Activated CD4-positive, alpha-beta T cell treated with anti-CD3 and anti-CD28 coated beads, Interleukin-2, amount 50 U/mL, for 24 hours (primary cell): ENCODE results near the gene SLC31A2.
A peak's percentile ranks its signal among the peaks of the same experiment; 100 is the strongest.
"Not testable (repeated sequence)": the region's sequence is repeated elsewhere in the genome, so short reads cannot be mapped to it uniquely, and the experiment has no call there.

Experiments
- DNase-seq, 2 donors: peaks; one replicate each; pipeline ENCODE4 v3.0.0-alpha.2; 2020; ENCODE audit warnings: low read depth in 1 of 2, low spot score in 1 of 2

The SLC31A2 gene

DNA sequence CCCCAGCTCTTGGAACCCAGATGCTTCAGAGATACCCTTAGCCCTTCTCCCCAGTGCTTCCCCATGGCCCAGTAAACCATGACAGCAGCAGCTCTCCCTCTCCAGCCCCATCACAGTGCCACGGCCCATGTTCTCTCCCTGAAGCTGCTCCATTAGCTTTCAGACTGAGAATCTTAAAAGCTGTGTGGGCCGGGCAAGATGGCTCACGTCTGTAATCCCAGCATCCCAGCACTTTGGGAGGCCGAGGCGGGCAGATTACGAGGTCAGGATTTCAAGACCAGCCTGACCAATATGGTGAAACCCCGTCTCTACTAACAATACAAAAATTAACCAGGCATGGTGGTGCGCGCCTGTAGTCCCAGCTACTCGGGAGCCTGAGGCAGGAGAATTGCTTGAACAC is 1.2 kb upstream of the SLC31A2 start:
- not testable (repeated sequence) for DNase-seq

DNA sequence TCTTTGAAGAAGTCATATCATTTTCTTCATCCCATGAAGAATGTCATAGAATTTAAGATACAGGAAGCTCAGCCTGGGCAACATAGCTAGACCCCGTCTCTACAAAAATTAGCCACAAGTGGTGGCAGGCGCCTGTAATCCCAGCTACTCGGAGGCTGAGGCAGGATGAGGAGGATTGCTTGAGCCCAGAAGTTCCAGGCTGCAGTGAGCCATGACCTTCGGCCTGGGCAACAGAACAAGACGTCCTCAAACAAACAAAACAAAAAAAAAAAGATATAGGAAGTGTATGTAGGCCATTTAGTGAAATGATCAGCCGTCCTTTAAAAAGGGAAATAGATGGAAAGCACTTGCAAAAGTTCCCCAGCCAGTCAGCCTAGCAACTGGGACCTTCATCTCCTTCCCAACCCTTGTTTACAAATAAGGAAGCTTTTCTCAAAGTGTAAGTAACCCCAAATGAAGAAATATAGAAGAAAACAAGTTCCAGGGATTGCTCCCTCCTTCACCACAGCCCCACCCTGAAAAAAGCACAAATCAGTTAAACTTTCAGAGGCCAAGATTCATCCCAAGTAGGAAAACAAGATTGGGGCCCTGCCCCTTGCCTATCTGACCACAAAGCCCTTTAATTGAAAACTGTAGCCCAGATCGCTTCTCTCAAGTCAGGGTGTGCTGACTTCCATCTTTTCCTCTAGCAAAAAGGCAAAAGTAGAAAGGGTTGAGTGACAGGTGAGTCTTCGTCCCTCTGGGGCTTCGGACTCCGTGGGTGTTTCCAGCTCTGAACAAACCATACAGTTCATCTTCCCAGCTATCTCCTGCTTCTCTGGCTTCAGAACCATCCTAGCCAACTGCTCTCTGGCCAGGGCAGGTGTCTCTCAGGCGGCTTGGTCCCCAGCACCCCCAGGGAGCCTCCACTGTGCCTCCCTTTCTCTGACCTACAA is 1.2 kb downstream of the SLC31A2 start:
- DNase-seq, result no peak

DNA sequence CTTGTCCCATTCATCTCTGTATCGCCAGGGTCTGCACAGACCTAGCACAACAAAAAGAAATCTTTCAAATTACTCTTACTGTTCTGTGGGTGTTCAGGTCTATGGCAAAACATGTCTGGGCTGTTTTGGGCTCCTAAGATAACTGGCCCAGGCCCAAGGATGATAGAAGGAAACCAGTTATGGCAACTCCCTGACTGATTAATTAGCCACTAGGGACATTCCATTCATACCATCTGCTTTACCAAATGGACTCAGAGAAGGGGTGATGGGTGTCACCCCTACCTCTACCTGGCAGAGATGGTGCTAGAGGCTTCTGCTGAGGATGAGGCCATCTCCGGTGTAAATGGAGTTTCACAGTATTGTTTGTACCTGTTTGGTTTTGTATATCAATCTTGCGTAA is 1.9 kb downstream of the SLC31A2 start:
- no peak for DNase-seq

DNA sequence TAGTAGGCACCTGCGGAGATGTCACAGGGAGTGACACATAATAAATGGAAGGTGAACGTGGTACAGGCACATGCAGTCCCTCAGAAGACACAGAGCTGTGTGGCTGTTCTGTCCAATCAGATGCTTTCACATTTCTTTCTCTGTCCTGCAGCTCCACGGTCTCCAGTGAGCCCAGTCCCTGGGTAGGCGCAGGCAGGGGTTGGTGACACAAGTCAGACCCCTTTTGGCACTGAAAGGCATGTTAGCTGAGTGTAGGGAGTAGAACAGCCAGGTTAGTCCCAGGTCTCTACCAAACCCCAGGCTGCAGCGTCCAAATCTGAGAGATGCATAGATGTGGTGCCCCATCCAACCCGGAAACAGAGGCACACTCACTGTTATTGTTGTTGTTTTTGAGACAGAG is 2.8 kb downstream of the SLC31A2 start:
- no peak for DNase-seq

DNA sequence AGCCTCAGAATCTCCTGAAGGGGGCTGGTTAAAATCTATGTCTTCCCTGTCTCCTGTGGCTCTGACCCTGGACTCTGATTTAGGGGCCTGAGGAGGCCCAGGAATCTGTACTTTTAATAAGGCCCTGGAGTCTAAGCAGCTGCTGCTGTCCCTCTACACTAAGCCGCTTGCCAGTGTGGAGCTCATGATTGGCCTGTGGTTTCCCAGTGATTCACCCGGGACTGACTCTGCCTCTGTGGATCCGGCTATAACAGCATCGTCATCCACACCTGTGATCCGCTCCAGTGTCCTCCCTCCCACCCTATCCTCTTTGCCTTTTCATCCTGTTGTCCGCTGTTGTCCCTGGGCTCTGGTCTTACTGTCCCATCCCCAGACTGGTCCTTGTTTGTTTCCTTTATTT is 3.7 kb downstream of the SLC31A2 start:
- DNase-seq, result no peak

DNA sequence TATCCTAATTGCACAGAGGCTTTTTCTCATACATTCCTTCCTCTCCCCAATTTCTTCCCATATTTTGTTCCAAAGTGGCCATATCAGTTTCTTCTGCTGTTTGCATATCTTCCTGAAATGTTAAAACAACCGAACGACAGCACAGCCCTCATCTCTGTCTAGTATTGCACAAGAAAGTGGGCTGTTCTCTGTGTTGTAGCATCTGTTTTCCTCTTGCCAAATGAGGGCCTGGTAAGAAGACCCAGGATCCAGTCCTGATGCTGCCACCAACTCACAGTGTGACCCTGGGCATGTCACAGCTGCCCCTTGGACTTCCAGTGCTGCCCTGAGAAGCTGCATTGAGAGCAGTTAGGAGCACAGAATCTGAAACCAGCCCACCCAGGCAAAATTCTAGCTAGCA is 4.1 kb downstream of the SLC31A2 start:
- no peak for DNase-seq

DNA sequence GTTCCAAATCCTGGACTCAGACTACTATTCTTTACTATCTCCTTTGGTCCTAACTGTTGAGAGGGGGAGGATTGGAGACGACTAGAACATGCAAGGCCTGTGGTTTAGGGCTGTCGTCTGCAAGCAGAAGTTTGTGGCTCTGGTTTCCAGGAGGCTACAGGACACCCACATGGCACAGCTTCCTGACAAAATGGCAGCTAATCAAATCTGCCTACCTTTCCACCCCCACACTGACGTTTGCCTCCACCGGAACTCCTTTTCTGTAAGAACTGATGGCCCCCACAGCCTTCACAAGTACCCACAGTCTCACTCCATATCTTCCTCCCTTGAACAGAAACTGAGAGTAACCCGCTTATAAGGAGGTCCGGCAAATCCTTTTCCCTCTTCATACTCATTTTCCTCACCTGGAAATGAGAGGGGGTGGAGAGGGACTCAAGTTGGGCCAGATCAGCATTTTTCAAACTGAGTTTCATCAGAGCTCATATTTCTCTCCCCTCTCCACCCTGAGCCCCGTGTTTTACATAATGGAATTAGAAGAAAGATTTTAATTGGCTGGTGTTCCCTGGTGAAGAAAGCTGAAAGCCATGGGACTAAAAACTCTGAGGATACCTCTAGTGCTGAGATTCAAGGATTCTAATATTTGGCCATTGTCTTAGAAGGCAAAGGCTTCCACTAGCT is 5.2 kb downstream of the SLC31A2 start:
- DNase-seq, result peak in 1 of 2 donors; percentile 6

DNA sequence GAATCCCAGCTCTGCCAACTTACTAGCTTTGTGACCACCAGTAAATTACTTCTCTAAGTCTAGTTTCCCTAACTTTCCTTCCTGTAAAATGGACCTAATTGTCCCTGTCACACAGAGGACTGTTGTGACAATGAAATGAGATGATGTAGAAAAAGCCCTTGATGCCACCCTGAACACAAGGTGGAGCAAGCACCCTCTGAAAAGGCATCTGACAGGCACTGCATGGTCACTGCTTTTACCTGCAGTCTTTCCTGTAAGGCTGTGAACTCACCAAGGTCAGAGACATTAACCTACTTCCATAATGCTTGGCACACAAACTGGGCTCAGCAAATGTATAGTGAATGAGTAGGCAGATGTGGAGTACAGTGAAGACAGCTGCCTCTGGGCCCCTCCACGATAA is 6.1 kb downstream of the SLC31A2 start:
- no peak for DNase-seq

DNA sequence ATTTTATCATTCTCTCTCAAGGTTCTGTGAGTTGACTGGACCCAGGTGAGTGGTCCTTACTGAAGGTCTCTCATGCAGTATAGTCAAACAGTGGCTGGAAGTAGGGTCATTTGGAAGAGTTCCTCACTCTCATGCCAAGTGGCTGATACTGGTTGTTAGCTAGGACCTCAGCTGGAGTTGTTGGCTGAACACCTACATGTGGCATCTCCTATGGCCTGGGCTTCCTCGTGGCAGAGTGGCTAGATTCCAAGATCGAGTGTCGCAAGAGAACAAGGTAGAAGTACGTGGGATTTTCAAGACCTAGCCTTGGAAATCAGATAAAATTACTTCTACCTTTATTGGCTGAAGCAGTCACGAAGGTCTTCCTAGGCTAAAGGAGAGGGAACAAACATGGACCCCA is 7.6 kb downstream of the SLC31A2 start:
- DNase-seq, result no peak

DNA sequence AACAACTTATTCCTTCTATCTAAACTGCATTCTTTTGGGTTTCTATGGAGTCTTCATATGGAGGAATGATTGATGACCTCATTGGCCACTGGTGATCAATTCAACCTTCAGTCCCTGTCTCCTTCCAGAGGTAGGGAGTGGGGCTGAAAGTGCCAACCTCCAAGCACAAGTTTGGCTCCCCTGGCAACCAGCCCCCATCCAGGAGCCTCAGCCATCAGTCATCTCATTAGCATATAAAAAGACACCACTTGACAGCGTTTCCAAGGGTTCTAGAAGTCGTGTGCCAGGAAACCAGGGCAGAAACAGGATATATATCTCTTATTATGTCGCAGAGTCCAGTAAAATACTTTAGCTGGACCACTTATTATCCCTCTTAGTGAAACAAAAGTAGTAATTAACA is 9.8 kb downstream of the SLC31A2 start:
- DNase-seq, result no peak

DNA sequence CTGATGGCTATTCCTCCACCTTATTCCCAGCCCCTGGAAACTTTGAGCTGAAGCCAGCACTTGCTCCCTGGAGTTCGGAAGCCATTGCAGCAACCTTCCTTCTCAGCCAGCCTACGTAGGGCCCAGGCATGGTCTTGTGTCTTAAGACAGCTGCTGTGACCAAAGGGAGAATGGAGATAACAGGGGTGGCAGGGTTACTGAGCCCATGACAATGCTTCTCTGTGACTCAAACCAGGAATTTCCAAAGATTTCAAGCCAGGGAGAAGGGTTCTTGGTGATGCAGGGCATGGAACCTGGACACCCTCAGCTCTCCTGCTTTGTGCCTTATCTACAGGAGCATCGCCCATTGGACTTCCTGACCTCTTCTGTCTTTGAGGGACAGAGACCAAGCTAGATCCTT is 12.2 kb downstream of the SLC31A2 start:
- DNase-seq, result no peak

DNA sequence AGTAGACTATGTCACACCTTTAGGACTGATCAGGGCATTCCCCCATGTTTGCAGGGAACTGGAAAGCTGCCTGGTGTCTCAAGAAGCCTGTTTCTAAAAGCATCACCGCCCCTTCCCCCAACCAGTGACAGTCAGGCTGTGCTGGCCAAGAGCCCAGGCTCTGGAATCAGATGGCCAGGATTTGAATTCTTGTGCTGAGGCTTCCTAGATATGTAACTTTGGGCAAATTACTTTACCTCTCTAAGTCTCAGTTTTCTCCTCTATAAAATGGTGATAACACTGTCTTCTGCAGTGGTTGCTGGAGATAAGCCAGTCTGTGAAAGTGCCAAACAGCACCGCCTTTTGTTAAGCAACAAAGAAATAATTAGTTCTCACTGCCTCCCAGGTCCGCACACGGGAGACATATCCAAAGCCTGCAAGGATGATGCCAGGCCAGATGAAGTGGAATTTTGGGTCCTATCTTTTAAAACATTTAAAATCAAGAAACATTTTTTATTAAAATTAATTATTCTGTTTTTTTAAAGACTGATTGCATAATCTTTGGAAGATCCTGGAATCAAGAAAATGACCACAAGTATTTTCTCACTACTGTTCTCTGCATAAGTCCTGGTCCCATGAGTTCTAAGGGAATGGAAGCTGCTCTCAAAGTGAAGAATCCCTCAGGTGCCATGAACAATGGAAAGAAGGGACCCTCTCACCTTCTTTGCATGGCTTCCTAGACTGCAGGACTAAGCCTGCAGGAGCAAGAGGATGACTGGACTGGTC is 13.9 kb downstream of the SLC31A2 start:
- DNase-seq, result no peak

DNA sequence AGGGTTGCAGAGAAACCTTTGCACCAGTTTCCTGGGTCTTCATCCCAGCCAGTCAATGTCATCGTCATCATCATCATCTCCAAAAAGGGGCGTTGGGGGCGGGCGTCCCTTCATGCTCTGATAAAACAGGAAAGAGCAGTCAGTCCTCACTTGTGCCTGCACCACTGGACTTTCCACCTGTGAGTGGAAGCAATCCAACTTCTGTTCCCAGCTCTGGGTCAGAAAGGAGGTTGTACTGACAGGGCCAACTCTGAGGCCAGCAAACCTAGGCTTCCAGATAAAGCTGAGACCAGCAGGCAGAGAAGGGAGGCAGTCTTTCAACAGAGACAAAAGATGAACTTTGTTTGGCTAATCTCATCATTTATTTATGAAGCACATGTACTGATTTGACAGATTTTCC is 15.2 kb downstream of the SLC31A2 start:
- DNase-seq, result no peak

DNA sequence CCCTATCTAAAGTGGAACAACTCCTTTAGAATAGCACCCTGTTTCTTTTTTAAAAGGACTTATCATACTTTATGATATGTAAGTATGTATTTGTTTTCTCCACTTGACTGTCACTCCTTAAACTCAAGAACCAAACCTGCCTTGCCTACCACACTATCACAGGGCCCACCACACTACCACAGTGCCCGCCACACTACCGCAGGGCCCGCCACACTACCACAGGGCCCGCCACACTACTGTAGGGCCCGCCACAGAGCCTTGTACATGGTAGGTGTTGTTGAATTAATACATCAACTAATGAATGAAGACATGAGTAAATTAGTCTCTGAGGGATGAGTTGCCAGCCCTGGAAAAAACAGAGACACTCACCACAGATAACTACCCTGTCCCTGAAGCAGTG is 18.0 kb downstream of the SLC31A2 start:
- no peak for DNase-seq

DNA sequence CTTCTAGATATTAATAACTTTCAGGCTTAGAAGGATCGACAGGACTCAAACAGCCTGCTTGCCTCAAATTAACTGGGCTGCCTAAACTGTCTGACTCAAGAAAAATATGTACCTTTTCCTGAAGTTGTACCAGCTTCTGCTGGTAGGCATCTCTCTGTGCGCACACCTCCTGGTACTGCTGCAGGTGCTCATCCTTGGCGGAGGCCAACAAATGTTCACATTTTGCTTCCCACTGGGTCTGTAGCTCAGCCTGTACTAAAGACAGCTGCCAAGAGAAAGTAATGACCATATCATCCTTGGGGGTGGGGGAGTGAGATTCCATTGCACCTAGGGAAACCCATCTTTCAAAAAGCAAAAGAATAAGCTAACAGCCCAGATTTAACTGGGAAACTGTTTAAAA is 22.5 kb downstream of the SLC31A2 start:
- no peak for DNase-seq

DNA sequence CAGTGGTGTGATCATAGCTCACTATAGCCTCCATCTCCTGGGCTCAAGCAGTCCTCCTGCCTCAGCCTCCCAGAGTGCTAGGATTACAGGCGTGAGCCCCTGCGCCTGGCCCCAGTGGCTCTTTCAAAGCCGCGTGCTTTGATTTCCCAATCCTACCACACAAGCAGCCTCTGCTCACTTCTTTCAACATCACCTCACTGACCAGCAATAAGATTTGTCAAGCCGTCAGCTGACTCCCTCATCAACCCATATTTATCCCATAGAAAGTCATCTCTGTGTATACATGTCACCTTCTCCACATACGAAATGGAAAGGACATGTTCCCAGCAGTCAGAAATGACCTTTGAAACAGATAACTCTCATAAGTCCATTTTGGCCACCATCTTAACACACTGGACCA is 26.0 kb downstream of the SLC31A2 start:
- DNase-seq, result no peak

DNA sequence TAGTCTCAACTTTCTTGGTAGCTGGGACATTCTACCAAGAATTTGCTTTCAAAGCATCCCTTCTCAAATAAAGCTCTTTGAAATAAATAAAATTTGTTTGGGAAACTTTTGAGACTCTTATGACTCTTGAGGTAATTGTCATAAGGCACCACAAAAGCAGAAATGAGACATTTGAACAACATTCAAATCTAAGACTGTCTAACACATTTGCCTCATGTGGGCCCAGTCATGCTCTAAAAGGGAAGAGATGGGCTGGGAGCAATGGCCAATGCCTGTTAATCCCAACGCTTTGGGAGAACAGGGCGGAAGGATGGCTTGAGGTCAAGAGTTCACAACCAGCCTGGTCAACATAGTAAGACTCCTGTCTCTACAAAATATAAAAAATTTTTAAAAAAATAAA is 26.4 kb downstream of the SLC31A2 start:
- DNase-seq, result no peak

DNA sequence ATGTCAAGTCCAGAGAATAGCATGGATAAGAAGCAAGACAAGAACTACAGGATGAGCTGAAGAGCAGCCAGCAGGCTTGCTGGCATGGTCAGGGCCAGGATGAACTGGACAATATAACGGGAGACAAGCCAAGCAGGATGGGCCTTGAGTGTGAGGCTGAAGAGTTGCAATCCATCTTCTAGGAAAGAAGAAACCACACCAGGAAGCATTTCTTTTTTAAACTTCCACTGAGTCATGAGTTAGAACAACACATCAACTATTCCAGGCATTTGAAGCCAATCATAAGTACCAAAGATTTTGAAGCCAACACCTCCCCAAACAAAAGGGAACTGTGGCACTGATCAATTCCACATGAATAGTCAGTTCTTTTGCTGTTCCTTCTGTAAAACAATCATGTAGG is 27.3 kb downstream of the SLC31A2 start:
- no peak for DNase-seq

DNA sequence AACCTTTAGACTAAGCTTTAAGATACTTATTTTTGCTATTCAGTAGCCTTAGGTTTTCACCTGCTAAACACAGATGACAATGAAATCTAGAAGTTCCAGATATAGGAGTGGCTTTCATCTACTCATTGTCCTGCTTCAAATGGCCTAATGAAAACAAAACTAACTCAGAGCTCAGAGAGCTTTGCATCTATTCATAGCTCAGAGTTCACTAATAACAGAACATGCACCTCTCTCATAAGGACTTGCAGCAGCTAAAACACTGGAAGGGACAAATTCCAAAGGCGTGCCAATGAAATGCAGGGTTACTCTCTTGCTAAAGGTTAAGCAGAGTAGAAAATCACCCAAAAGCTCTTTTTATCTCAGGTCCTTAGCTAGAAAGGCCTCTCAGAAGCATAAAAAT is 29.0 kb downstream of the SLC31A2 start:
- DNase-seq, result no peak

DNA sequence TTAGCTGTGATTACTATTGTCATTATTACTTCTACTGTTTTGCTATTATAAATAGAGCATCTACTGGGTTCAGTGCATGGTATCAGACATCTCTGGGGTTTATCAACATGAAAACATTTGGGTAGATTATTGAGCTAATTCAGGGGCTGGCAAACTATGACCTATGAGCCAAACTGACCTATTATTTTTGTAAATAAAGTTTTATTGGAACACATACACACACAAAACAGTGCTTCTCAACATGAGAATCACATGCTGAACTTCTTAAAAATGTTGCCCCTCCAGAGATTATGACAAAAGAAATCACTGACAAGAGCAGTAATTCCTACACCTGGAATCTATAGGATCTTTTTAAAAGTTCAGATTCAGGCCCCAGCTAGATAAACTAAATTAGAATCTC is 30.4 kb downstream of the SLC31A2 start:
- DNase-seq, result no peak

DNA sequence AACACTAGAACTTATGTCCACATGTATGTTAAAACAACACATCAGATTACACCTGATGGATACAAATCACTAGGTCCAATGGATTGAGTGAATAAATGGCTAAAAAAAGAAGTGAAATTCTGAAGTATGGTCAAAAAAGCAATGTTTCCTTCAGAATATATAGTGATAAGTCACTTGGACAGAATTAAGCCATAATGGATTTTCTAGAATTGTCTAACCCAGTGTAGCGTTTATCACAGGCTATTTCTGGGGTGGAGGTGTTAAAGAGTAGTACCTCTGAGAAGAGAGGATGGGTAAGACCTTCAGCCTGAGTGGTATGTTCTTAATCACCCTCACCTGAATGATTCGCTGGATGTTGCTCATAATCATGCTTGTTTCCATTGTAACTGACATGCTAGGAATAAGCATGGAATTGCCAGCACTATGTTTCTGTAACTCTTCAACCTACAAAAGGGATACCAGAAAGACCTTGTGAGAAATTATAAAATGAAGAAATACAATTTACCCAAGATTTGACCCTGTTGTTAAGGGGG is 33.2 kb downstream of the SLC31A2 start:
- DNase-seq, result no peak

DNA sequence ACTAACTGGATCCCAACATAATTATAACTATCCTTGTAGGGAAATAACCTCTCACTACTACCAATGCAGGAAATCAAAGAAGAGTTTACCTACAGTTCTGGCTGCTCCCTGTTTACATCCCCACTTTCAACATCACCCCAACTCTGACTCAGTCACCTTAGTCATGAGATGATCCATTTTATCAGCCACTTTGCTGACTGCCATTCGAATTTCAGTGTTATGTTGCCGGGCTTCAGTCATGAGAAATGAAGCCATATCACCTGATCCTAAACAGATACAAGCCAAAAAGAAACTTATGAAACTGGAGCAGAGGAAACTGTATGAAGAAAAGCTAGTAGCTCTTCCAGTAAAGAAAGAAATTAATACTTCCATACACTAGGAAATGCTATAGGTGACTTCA is 33.7 kb downstream of the SLC31A2 start:
- no peak for DNase-seq
